Renal cortex interstitium (tissue), 11 donors: ENCODE measurements around the gene PPP4R2. TPM values are rescaled to one million over a fixed set of nuclear protein-coding genes. Genes with fewer than 3 reads are reported as not detected.
"Not testable (repeated sequence)": the region's sequence is repeated elsewhere in the genome, so short reads cannot be mapped to it uniquely, and the experiment has no call there.

Source experiments
- DNase-seq, 11 donors: peaks; one replicate each; pipeline ENCODE4 v3.0.0-alpha.2; 2013; ENCODE audit warnings: low read depth in 9 of 11, low spot score in 4 of 11; ENCODE audit errors: extremely low read depth in 1 of 11
- polyA plus RNA-seq, 3 donors: library from polyadenylated mRNA; unstranded; fragments of 120-200 nt; gene quantifications; one replicate each; pipeline ENCODE4 v1.2.1, GENCODE V29; 2013; ENCODE audit not compliant: insufficient read length in 3 of 3

Gene PPP4R2
- polyA plus RNA-seq, 3 donors, result 88.8 to 100 (median 92.1) TPM

DNA sequence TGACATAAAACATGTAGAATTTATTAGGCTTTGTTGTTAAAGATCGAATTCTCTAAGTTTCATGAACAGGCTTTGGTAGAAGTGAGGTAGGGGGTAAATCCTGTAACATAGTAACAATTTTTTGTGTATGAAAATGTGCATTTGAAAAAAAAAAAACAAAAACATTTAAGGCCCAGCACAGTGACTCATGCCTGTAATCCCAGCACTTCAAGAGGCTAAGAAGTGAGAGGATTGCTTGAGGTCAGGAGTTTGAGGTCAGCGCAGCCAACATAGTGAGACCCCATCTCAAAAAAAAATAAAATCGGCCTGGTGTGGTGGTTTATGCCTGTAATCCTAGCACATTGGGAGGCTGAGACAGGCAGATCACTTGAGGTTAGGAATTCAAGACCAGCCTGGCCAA is 26.8 kb upstream of the PPP4R2 start:
- DNase-seq, result no peak

DNA sequence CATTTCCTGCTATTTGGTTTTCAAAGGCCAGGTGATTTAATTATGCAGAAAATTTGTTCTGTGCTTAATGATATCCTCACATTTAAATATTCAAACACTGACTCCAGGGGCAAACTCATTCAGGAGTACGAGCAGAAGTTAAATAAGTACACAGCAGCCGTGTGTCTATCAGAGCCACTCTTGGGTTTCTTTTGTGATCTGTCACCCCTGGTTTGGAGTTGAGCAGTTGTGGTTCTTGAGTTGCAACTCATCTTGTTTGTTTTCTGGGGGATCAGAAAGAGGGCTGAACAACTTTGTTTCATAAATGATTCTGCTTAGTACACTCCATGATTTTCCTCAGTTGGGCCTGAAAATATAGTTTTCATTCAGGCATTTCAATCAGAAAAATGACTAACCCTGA is 25.7 kb upstream of the PPP4R2 start:
- no peak for DNase-seq

DNA sequence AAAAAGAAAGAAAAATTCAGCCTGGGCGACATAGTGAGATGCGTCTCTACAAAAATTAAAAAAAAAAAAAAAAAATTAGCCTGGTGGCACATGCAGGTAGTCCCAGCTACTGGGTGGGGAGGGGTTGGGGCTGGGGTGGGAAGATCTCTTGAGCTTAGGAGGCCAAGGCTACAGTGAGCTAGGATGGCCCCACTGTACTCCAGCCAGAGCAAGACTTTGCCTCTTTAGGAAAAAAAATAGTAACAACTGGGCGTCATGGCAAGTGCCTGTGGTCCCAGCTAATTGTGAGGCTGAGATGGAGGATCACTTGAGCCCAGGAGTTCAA is 23.9 kb upstream of the PPP4R2 start:
- no peak for DNase-seq

DNA sequence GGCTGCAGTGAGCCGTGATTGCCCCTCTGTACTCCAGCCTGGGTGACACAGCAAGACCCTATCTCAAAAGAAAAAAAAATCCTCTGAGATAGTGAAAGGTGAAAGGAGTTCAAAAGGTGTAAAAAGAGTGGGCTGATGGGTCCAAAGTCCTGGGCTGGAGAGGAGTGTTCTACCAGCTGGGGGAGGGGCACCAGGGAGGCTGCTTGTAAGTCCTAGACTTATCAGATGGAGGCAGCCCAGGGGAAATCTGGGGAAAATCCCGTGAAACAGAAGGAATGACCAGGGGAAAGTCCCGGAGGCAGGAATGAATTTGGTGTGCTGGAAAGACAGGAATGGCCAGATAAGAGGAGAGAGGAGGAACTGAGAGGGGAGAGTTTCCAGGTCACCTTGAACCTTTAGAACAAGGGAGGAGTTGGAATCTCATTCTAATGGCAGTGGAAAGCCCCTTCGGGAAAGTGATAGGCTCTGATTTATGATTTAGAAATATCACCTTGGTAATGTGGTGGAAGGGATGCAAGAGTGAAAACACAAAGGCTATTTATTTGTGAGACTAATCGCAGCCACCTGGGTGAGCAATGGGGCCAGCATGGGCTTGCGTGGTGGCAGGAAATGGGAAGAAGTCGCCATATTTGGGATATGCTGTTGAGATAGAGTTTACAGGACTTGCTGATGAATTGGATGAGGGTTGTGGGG is 23.4 kb upstream of the PPP4R2 start:
- DNase-seq, result no peak

DNA sequence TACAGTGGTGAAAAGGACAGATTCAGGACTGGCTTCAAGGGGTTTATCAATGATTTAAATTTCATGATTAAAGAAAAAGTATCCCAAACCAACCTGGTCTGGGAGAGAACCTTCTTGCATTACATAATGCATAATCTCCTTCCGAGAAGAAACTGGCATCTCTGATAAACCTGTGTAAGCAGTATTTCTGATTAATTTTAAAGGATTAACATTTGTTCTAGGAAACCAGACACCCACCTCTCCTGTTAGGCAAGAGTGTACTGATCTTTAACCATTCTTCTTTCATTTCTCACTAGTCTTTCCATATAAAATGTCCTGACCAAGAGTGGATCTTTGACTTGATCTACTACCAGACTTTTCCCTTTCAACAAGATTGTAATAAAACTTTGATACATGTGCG is 22.8 kb upstream of the PPP4R2 start:
- no peak for DNase-seq

DNA sequence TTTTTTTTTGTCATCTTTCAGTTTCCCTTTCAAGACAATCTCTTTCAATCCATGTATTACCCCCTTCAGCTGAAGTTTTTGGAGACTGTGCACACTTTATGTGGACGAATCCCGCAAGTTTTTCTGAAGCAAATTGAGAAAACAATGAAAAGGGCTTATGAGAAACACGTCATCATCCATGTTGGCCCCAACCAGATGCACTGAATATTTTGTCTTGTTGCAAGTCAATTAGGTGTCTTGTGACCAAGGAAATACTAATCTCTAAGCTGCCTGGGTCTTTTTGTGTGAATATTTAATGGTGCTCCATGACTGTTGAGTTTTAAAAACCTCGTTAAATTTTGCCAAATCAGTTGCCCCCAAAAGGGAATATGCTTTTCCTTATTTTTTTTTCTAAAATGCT is 21.7 kb upstream of the PPP4R2 start:
- DNase-seq, result no peak

DNA sequence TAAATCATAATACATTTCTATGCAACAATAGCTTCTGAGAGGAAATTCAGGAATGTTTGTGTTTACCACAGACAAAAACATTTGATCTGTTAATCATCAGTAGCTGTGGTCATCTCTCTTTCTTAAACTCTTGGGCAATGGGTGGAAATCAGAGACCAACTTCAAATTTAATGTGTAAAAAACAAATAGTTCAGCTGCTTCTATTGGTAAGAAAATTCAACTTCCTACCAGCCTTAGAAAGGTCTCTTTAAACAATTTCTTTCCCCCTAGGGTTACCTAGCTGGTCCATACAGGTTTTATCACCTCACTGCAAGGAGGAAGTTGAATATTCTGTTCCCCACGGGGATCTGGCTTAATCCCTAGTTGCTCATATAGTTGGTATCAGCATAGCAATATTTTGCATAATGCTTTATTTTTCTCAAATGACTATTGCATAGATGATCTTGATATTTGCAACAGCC is 20.3 kb upstream of the PPP4R2 start:
- DNase-seq, result no peak

DNA sequence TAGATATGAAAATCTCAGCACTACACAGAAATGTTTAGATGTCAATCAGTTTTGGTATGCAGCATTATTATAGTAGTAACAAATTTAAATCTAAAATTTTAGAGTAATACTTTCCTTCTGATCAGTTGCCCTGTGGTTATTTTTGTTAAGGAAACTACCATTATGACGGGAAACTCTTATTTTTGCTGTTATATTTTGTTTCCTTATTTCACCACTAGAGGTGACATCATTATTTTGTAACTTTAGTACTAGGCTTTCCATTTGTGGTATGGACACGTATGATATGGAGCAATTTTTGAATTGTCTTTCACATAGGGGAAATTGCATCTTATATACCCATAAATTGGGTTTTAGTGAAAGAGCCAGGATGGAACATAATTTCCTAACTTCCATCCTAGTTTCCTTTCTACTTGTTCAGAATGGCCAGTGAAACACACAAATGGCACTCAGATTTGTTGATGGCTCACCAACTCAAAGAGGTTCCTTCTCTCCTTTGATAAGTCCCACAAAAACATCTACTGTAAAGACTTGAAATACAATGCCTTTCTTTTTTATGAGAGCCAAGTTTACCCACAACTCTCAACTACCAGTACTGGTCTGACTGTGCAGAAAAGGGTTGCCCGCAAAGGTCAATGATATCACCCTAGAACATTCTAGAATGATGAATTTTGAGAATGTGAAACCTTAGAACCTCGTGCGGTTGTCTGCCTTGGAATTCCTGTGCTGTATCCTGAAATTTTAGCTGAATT is 19.4 kb upstream of the PPP4R2 start:
- DNase-seq, result no peak

DNA sequence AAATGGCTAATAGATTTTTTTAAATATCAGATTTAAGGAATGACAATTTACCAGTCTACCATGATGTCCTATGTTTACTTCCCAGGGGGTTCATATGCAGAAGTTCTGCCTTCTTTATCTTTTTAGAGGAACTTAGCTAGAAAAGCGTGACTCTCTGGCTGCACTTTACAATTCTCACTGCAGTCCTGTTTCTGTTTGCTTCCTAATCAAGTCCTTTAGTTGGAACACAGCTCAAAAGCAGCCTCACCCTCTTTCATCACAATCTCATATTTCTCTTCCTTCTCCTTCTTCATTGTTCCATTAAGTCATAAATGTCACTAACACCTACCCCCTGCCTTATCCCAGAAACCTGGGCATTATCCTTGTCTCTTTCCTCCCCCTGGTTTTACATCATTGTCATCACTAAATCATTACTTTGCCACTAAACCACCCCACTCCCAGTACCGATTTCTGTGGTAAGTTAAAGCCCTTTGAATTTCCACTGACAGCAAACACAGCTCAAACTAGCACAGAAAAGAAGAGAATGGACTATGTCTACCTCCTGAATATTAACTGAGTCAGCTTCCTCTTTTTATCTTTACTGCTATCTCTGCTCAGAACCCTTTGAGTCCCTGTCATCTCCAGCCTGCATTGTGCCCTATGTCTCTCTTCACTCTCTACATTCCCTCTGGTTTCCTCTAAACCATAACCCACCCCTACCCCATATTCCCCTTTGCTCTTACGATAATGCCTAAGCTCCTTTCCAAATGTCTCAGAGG is 13.8 kb upstream of the PPP4R2 start:
- no peak for DNase-seq

DNA sequence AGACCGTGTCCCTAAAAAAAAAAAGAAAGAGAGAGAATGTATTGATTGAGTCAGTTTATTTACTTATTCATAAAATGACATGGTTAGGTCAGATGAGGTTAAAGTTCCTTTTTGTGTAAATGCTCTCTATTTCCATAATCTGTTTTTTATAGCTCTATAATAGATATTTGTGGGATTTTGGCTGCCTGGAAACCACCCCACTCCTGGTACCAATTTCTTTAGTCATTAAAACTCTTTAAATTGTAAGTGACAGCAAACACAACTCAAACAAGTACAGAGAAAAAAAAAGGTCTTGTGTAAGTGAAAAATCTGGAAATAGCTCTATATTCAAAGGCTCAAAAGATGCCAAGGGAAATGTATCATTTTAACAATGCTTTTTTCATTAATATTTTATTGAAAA is 11.0 kb upstream of the PPP4R2 start:
- no peak for DNase-seq

DNA sequence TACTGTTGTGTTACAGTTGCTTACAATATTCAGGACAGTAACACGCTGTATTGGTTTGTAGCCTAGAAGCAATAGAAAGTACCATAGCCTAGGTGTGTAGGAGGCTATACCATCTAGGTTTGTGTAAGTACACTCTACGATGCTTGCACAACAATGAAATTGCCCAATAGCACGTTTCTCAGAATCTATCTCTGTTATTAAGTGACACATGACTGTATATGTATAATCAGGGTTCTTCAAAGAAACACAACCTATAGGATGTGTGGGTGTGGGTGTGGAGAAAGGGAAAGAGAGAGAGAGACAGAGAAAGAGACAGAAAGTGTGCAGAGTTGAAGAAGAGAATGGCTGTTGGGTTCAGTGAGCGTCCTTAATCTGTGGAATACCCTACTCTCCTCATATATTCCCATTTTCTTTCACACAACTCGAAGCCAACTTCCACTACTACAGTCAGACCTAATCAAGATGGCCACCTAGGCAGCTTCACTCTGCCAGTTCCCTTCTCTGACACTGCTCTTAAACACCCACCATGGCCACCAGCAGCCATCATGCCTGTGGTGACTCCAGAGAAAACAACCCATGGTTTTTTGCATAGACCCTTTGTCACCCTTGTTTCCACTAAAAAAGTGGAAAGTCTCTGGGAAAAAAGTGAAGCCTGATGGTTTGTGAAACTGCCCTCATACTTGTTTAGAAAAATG is 5.8 kb upstream of the PPP4R2 start:
- no peak for DNase-seq

DNA sequence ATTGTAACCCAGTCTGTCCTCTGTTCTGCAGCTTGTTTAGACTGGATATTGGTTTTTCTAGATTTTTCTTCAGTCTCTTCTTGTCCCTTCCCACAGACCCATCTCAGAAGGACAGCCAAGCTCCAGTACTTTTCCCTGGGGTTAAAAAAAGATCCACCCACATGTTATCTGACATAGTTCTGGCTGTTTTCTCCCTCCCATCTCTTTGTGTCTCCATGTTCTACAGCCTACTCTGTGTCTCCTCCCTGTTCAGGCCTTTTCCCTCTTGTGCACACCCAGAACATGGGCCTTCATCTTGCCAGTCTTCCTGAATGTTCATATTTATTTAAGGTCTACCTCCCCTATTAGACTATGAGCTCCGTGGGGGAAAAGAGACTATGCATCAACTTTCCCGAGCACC is 5.1 kb upstream of the PPP4R2 start:
- no peak for DNase-seq

DNA sequence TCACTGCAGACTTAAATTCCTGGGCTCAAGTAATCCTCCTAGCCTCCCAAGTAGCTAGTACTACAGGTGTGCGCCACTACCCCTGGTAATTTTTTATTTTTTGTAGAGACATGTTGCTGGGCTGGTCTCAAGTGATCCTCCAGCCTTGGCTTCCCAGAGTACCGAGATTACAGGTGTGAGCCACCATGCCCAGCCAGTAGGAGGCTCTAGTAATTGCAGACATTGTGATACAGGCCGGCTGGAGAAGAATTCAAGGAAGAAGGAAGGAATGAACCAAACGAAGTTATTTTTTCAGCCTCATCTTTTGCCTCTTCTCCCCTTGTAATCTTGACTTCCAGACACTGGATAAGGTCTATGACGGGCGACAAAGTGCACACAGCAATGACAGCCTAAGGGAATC is 3.2 kb upstream of the PPP4R2 start:
- DNase-seq, result no peak

DNA sequence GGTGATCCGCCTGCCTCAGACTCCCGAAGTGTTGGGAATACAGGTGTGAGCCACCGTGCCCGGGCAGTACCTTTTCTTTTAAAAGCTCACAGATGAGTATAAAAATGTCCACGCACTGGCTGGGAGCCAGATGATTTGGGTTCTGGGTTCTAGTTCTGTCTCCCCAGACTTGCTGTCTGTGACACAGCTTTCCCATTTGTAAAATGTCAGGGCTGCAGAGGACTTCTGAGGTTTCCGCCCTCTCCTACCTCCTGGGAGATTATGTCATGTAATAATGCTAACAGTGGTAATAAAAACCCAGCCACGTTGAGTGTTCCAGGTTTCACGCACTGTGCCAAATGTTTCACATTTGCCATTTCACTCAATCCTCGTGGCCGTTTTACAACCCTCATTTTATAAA is 1.3 kb upstream of the PPP4R2 start:
- no peak for DNase-seq

DNA sequence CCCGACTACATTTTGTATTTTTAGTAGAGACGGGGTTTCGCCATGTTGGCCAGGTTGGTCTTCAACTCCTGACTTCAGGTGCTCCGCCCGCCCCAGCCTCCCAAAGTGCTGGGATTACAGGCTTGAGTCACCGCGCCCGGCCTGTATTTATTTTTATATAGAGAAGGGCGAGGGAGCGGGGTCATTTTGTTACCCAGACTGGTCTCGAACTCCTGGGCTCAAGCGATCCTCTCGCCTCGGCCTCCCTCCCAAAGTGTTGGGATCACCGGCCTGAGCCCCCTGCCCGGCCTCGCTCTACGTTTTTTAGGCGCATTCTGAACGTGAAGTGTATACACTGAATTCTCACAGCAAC is 514 bp upstream of the PPP4R2 start:
- no peak for DNase-seq

DNA sequence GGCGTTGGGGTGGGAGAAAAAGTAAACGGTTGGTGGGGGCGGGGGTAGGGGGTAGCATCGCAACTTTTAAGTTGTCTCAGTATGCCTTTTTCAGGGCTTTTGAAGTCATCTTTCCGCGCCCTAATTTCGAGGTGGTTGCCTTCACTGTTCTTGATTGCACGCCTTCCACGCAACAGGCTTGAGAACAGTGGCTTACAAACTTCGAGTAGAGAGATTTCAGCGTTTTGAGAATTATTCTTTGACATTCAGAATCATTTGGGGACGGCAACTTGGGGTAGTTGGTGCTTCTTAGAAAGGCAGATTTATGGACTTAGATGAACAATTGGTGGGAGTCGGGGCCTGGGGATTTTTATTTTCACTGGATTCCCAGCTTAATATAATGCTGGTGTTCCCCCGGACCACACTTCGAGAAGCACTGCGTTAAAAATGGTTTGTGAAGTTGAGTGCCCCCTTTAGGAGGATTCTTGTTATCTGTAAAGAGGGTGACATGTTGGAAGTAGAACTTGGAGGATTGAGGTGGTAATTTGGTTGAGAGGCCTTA is 880 bp downstream of the PPP4R2 start:
- peak in 9 of 11 donors; percentile 33 to 68 (median 44) for DNase-seq

DNA sequence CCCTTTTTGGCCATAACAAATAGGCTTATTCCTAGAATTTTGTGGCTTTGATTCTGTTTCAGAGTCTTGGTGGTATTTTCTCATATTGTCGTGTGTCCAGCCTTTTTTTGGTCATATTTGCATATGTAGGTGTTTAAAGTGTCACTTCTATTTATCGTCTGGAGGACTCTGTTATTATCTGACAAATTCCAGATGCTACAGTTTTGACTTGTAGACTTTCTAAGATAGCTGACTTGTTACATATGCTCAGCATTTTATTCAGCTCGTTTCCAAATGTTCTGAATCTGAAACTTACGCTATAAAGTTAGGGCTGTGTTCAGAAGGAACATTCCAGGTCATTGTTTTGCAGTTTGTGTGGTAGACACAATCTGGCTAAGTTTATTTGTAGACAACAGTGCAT is 1.9 kb downstream of the PPP4R2 start:
- DNase-seq, result peak in 1 of 11 donors; percentile 15

DNA sequence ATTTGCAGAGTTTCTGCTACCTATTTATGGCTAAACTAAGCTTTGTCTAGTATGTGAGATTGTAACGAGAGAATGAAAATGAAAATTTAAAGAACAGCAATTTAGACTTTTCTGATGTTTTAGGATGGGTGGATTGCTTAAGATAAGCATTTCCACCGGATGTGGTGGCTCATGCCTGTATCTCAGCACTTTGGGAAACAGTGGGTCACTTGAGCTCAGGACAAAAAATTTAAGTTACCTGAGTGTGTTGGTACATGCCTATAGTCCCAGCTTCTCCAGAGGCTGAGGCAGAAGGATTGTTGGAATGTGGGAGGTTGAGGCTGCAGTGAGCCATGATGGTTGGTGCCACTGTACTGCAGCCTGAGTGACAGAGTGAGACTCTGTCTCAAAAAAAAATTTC is 3.3 kb downstream of the PPP4R2 start:
- no peak for DNase-seq

DNA sequence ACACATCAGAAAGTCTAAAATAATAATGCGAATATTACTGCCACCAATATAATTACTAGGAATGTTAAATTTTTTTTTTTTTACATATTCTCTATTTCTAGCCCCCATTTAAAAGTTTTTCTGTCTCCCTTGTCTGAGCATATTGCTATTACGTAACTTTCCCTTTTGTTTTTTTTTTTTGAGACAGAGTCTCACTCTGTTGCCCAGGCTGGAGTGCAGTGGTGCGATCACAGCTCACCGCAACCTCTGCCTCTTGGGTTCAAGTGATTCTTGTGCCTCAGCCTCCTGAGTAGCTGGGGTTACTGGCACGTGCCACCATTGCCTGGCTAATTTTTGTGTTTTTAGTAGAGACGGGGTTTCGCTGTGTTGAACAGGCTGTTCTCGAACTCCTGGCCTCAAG is 6.4 kb downstream of the PPP4R2 start:
- DNase-seq, result not testable (repeated sequence)

DNA sequence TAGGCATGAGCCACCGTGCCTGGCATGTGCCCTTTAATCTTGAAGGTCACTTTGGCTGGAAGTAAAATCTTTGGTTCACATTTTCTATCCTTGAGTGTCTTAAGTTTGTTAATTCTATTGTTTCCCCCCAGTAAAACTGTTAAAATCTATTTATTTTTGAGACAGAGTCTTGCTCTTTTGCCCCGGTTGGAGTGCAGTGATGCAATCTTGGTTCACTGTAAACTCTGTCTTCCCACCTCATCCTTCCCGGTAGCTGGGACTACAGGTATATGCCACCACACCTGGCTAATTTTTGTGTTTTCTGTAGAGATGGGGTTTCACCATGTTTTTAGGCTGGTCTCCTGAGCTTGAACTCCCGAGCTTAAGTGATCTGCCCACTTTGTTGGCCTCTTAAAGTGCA is 7.7 kb downstream of the PPP4R2 start:
- no peak for DNase-seq
